ENCODE data around the gene KCNE5. TPM values are rescaled to one million over a fixed set of nuclear protein-coding genes. Genes with fewer than 3 reads are reported as not detected.

The KCNE5 gene
- total and polyA plus RNA-seq, 12 donors, result 0.20 to 0.67 (median 0.26) TPM; not detected in 2

DNA sequence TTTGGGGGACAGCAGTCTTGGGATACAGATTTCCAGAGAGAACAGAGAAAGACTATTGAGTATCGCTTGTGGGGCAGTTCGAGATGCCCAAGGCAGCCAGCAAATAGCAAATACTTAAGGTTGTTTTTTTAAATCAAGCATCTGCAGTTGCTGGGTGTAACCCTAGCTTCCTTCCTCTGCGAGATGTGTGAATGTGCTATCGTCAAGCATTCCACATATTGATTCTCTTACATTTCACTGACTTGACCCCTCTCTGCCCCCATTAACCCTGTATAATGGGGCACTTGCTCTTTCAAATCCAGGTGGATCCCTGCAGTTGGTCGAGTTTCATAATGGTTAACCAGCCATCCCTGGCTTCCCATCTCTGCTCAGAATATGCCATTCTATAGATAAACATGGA lies 23.5 kb downstream of the KCNE5 start:
- H3K4me3 ChIP-seq, result no peak overlapping the region
- H3K9me3 ChIP-seq, result peaks cover 0 to 11% (median 0%) of the 10 kb centered on the region in 11 donors
- no peak for TF ChIP-seq CTCF (IDR thresholded peaks at IDR 0.05)
- H3K36me3 ChIP-seq, result no peaks in the 10 kb centered on the region
- WGBS, 2 donors, result 46 to 55% methylated on average over 5 of the region's 5 CpGs
- ATAC-seq, result no peak
- no peak overlapping the region for H3K27ac ChIP-seq
- no peak for DNase-seq
- H3K4me1 ChIP-seq, result no peaks in the 10 kb centered on the region
- peaks cover 0 to 64% (median 0%) of the 10 kb centered on the region in 7 donors for H3K27me3 ChIP-seq
- intact Hi-C loops (cut with DNase I), result no loop called here

- Histone ChIP-seq H3K36me3 (no peaks in the 10 kb centered on the region), H3K27me3 (peaks cover 0 to 61% (median 0%) of the 10 kb centered on the region in 7 donors), H3K4me1 (no peaks in the 10 kb centered on the region), H3K9me3 (peaks cover 0 to under 1% (median 0%) of the 10 kb centered on the region in 11 donors), H3K4me3 (no peak overlapping the region), H3K27ac (no peak overlapping the region)
- 10 to 11% methylated on average over 16 of the region's 16 CpGs for WGBS, 2 donors
- TF ChIP-seq CTCF (IDR thresholded peaks at IDR 0.05), result no peak
- ATAC-seq, result peak in 1 of 8 donors; percentile 47
- peak in 1 of 2 donors; percentile 23 for DNase-seq
- intact Hi-C loops (cut with DNase I), result no loop called here
Measured at GRCh38 chrX:109600237-109600651, 24.7 kb downstream of the KCNE5 start.

DNA sequence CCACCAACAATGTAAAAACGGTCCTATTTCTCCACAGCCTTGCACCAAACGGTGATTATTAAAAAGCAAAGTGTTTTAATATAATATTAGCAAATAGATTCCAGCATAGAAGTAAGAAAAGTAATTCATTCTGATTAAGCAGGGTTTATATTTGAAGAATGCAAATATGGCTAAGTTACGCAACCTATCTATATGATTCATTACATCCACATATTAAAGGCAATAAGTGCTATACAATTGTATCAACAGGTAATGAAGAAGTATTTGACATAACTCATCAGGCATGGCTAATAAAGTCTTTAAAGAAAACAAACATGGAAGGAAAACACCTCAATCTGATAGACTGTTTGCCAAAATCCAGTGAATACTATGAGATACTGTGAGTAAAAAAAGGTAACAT lies 29.0 kb downstream of the KCNE5 start:
- intact Hi-C loops (cut with DNase I), result no loop called here
- H3K27me3 ChIP-seq, result peaks cover 0 to 45% (median 0%) of the 10 kb centered on the region in 7 donors
- ATAC-seq, result no peak
- H3K9me3 ChIP-seq, result no peaks in the 10 kb centered on the region
- no peak overlapping the region for H3K27ac ChIP-seq
- H3K4me1 ChIP-seq, result no peaks in the 10 kb centered on the region
- 91 to 94% methylated on average over 3 of the region's 3 CpGs for WGBS, 2 donors
- no peak overlapping the region for H3K4me3 ChIP-seq
- TF ChIP-seq CTCF (IDR thresholded peaks at IDR 0.05), result no peak
- DNase-seq, result no peak
- H3K36me3 ChIP-seq, result no peaks in the 10 kb centered on the region

DNA sequence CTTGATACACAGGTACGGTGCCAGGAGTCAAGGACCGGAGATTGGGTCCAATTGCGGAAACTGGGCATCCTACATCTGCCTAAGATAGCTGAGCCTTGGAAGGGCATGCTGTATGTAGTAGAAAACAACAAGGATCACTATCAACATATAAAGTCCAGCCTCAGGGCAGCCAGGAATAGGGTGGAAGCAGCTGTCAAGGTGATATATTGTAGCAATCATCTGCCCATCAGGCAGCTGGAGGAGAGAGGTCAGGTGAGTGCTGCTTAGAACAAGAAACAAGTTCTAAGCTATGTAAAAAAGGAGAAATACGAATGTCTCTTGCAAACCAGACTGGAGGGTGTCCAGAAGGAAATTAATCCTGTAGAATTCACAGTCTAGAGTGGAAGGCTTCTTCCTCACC lies 34.8 kb downstream of the KCNE5 start:
- DNase-seq, result no peak
- Histone ChIP-seq H3K4me3 (no peak overlapping the region), H3K36me3 (no peaks in the 10 kb centered on the region), H3K4me1 (no peaks in the 10 kb centered on the region), H3K27ac (no peak overlapping the region), H3K27me3 (peaks cover 0 to 54% (median 0%) of the 10 kb centered on the region in 7 donors), H3K9me3 (no peaks in the 10 kb centered on the region)
- TF ChIP-seq CTCF (IDR thresholded peaks at IDR 0.05), result no peak
- intact Hi-C loops (cut with DNase I), result no loop called here
- ATAC-seq, result no peak
- WGBS, 2 donors, result 44 to 56% methylated on average over 4 of the region's 4 CpGs
